HG03354 (cell line): Measurements from ENCODE around the gene CCL22.

Source experiments
- ATAC-seq: cut with Tn5 transposase; IDR thresholded peaks from one replicate; pipeline ENCODE4 v1.9.1; 2021; ENCODE audit warnings: mild to moderate bottlenecking; ENCODE audit not compliant: unreplicated experiment, poor library complexity, severe bottlenecking

Gene CCL22

GRCh38 chr16:57345021-57345420 is 13.6 kb upstream of the CCL22 start:
- no peak for ATAC-seq

GRCh38 chr16:57345666-57346204 is 12.8 kb upstream of the CCL22 start:
- no peak for ATAC-seq

GRCh38 chr16:57347858-57348257 is 10.7 kb upstream of the CCL22 start:
- no peak for ATAC-seq

- no peak for ATAC-seq
Measured at GRCh38 chr16:57348327-57348726, 10.3 kb upstream of the CCL22 start.

- ATAC-seq, result peak; percentile 93
Measured at GRCh38 chr16:57349212-57350031, 9.2 kb upstream of the CCL22 start.

- ATAC-seq, result no peak
Measured at GRCh38 chr16:57352636-57353047, 5.9 kb upstream of the CCL22 start.

GRCh38 chr16:57354311-57354710 is 4.3 kb upstream of the CCL22 start:
- ATAC-seq, result no peak

GRCh38 chr16:57355898-57356414 is 2.6 kb upstream of the CCL22 start:
- no peak for ATAC-seq

GRCh38 chr16:57356547-57356946 is 2.0 kb upstream of the CCL22 start:
- no peak for ATAC-seq

- peak; percentile 34 for ATAC-seq
Measured at GRCh38 chr16:57357330-57358085, 1.1 kb upstream of the CCL22 start.

GRCh38 chr16:57358086-57358420 is 530 bp upstream of the CCL22 start:
- peak; percentile 5 for ATAC-seq

- ATAC-seq, result no peak
Measured at GRCh38 chr16:57360321-57360935, 1.8 kb downstream of the CCL22 start.

- ATAC-seq, result no peak
Measured at GRCh38 chr16:57361404-57361803, 2.8 kb downstream of the CCL22 start.

- no peak for ATAC-seq
Measured at GRCh38 chr16:57364143-57364542, 5.6 kb downstream of the CCL22 start.

- no peak for ATAC-seq
Measured at GRCh38 chr16:57366544-57367040, 8.0 kb downstream of the CCL22 start.

GRCh38 chr16:57367116-57367752 is 8.7 kb downstream of the CCL22 start:
- ATAC-seq, result no peak

- no peak for ATAC-seq
Measured at GRCh38 chr16:57371494-57372371, 13.2 kb downstream of the CCL22 start.

GRCh38 chr16:57372372-57373116 is 14.0 kb downstream of the CCL22 start, which contains the start of gene CX3CL1:
Gene CX3CL1, plus strand, starts transcription at chr16:57372490. Its CDS starts 79 bp downstream, at chr16:57372569.
- no peak for ATAC-seq
